HEK293 (cell line): ENCODE measurements around the gene ALDOA.

Source experiments
- BCL11B ChIP-seq: fragments of 450-650 bp; formaldehyde crosslinking; IDR thresholded peaks from 2 replicates; pipeline ENCODE4 v1.5.1; 2016; ENCODE audit warnings: low read depth, missing biosample characterization, missing genetic modification characterization
- EGR2 ChIP-seq: fragments of 450-650 bp; formaldehyde crosslinking; IDR thresholded peaks from 2 replicates; pipeline ENCODE4 v1.5.1; 2016; ENCODE audit warnings: low read depth, missing biosample characterization, missing genetic modification characterization
- PATZ1 ChIP-seq: fragments of 450-650 bp; formaldehyde crosslinking; IDR thresholded peaks from 2 replicates; pipeline ENCODE4 v1.5.1; 2016; ENCODE audit warnings: missing biosample characterization, missing genetic modification characterization
- ZBTB17 ChIP-seq: fragments of 450-650 bp; formaldehyde crosslinking; IDR thresholded peaks from 2 replicates; pipeline ENCODE4 v1.5.1; 2016; ENCODE audit warnings: missing biosample characterization, missing genetic modification characterization
- ZBTB20 ChIP-seq: fragments of 450-650 bp; formaldehyde crosslinking; IDR thresholded peaks from 2 replicates; pipeline ENCODE4 v1.5.1; 2016; ENCODE audit warnings: missing biosample characterization, missing genetic modification characterization
- ZBTB7A ChIP-seq: fragments of 450-650 bp; formaldehyde crosslinking; IDR thresholded peaks from 2 replicates; pipeline ENCODE4 v1.5.1; 2016; ENCODE audit warnings: low read depth, missing biosample characterization, missing genetic modification characterization
- ZFP37 ChIP-seq: fragments of 450-650 bp; formaldehyde crosslinking; IDR thresholded peaks from 2 replicates; pipeline ENCODE4 v1.5.1; 2016; ENCODE audit warnings: missing biosample characterization, missing genetic modification characterization
- ZIC2 ChIP-seq: fragments of 450-650 bp; formaldehyde crosslinking; IDR thresholded peaks from 2 replicates; pipeline ENCODE4 v1.5.1; 2016; ENCODE audit warnings: missing biosample characterization, missing genetic modification characterization
- ZNF175 ChIP-seq: fragments of 450-650 bp; formaldehyde crosslinking; IDR thresholded peaks from 2 replicates; pipeline ENCODE4 v1.5.1; 2016; ENCODE audit warnings: missing biosample characterization, missing genetic modification characterization
- ZNF184 ChIP-seq: fragments of 450-650 bp; IDR thresholded peaks from 2 replicates; pipeline ENCODE4 v1.5.1; 2018; ENCODE audit warnings: missing biosample characterization, mild to moderate bottlenecking, missing genetic modification characterization
- ZNF23 ChIP-seq: fragments of 450-650 bp; formaldehyde crosslinking; IDR thresholded peaks from 2 replicates; pipeline ENCODE4 v1.5.1; 2016; ENCODE audit warnings: missing biosample characterization, missing genetic modification characterization, borderline replicate concordance
- ZNF248 ChIP-seq: fragments of 450-650 bp; formaldehyde crosslinking; IDR thresholded peaks from 2 replicates; pipeline ENCODE4 v1.5.1; 2017; ENCODE audit warnings: missing biosample characterization, missing genetic modification characterization
- ZNF341 ChIP-seq: fragments of 450-650 bp; formaldehyde crosslinking; IDR thresholded peaks from 2 replicates; pipeline ENCODE4; 2016; ENCODE audit warnings: low read depth, missing biosample characterization, missing genetic modification characterization
- ZNF350 ChIP-seq: fragments of 450-650 bp; formaldehyde crosslinking; IDR thresholded peaks from 2 replicates; pipeline ENCODE4 v1.5.0; 2017; ENCODE audit warnings: missing biosample characterization, mild to moderate bottlenecking, missing genetic modification characterization
- ZNF391 ChIP-seq: fragments of 450-650 bp; formaldehyde crosslinking; IDR thresholded peaks from 2 replicates; pipeline ENCODE4 v1.5.1; 2016; ENCODE audit warnings: low read depth, missing biosample characterization, missing genetic modification characterization, borderline replicate concordance
- ZNF426 ChIP-seq: fragments of 450-650 bp; formaldehyde crosslinking; IDR thresholded peaks from 2 replicates; pipeline ENCODE4 v1.5.1; 2017; ENCODE audit warnings: missing biosample characterization, missing genetic modification characterization, mild to moderate bottlenecking, inconsistent platforms, moderate library complexity
- ZNF529 ChIP-seq: fragments of 450-650 bp; formaldehyde crosslinking; IDR thresholded peaks from 2 replicates; pipeline ENCODE4 v1.5.1; 2017; ENCODE audit warnings: missing genetic modification characterization, missing biosample characterization; ENCODE audit not compliant: insufficient replicate concordance
- ZNF548 ChIP-seq: fragments of 450-650 bp; formaldehyde crosslinking; IDR thresholded peaks from 2 replicates; pipeline ENCODE4 v1.5.1; 2016; ENCODE audit warnings: missing biosample characterization, missing genetic modification characterization
- ZNF600 ChIP-seq: fragments of 450-650 bp; formaldehyde crosslinking; IDR thresholded peaks from 2 replicates; pipeline ENCODE4 v1.5.1; 2016; ENCODE audit warnings: missing biosample characterization, missing genetic modification characterization
- ZNF670 ChIP-seq: fragments of 450-650 bp; formaldehyde crosslinking; IDR thresholded peaks from 2 replicates; pipeline ENCODE4 v1.5.1; 2016; ENCODE audit warnings: missing biosample characterization, missing genetic modification characterization, low read depth
- ZNF677 ChIP-seq: fragments of 450-650 bp; IDR thresholded peaks from 2 replicates; pipeline ENCODE4 v1.5.0; 2018; ENCODE audit warnings: missing biosample characterization, mild to moderate bottlenecking, missing genetic modification characterization, moderate library complexity
- ZNF768 ChIP-seq: fragments of 450-650 bp; formaldehyde crosslinking; IDR thresholded peaks from 2 replicates; pipeline ENCODE4 v1.5.1; 2018; ENCODE audit warnings: missing biosample characterization, mild to moderate bottlenecking, missing genetic modification characterization
- TF ChIP-seq, protein P1 (sequence below): fragments of 450-650 bp; formaldehyde crosslinking; IDR thresholded peaks from 2 replicates; pipeline ENCODE4 v1.5.1; 2016; ENCODE audit warnings: missing biosample characterization, missing genetic modification characterization
- TF ChIP-seq, protein P2 (sequence below): fragments of 450-650 bp; formaldehyde crosslinking; IDR thresholded peaks from 2 replicates; pipeline ENCODE4 v1.5.1; 2016; ENCODE audit warnings: missing biosample characterization, missing genetic modification characterization
- TF ChIP-seq, protein P3 (sequence below): fragments of 450-650 bp; formaldehyde crosslinking; IDR thresholded peaks from 2 replicates; pipeline ENCODE4 v1.5.1; 2016; ENCODE audit warnings: missing biosample characterization, missing genetic modification characterization, borderline replicate concordance

Gene ALDOA

DNA sequence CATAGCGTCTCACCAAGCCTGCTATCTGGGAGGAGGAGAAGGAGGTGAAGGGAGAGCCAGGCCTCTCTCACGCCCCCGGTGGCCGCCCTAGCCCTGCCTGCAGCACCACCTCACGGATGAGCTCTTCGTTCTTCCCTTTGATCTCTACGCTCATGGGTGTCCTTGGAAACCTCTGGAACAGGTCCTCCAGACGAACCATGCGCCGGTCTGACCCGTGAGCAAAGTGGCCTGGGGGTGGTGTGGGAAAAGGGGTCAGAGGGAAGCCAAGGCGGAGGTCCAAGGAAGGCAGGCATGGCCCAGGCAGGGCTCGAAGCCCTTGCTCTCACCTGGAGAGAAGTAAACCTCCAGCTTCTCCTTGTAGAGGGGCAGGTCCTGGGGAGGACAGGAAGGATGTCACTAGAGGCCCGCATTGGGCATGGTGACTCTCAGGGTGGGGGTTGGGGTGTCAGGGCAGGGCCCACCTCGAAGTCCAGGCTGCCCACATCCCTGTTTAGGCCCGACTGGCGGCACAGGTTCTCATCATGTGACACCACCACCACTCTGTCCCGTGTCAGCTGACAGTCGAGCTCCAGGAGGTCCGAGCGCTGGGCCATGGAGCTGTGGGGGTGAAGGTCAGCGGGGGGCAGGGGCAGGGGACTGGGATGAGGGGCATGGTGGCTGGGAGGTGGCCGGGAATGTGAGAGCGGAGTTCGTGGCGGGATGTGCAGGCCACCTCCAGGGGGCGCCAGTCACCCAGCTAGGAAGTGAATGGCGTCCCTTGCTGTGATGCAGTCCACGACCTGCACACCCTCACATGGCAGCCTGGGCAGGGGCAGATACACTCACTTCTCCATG is 46.9 kb downstream of the ALDOA start (continued):
- TF ChIP-seq, protein P1, sequence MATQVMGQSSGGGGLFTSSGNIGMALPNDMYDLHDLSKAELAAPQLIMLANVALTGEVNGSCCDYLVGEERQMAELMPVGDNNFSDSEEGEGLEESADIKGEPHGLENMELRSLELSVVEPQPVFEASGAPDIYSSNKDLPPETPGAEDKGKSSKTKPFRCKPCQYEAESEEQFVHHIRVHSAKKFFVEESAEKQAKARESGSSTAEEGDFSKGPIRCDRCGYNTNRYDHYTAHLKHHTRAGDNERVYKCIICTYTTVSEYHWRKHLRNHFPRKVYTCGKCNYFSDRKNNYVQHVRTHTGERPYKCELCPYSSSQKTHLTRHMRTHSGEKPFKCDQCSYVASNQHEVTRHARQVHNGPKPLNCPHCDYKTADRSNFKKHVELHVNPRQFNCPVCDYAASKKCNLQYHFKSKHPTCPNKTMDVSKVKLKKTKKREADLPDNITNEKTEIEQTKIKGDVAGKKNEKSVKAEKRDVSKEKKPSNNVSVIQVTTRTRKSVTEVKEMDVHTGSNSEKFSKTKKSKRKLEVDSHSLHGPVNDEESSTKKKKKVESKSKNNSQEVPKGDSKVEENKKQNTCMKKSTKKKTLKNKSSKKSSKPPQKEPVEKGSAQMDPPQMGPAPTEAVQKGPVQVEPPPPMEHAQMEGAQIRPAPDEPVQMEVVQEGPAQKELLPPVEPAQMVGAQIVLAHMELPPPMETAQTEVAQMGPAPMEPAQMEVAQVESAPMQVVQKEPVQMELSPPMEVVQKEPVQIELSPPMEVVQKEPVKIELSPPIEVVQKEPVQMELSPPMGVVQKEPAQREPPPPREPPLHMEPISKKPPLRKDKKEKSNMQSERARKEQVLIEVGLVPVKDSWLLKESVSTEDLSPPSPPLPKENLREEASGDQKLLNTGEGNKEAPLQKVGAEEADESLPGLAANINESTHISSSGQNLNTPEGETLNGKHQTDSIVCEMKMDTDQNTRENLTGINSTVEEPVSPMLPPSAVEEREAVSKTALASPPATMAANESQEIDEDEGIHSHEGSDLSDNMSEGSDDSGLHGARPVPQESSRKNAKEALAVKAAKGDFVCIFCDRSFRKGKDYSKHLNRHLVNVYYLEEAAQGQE (tag by site-specific recombination): no peak
- TF ChIP-seq ZNF768 (tag by site-specific recombination): no peak
- TF ChIP-seq, protein P2, sequence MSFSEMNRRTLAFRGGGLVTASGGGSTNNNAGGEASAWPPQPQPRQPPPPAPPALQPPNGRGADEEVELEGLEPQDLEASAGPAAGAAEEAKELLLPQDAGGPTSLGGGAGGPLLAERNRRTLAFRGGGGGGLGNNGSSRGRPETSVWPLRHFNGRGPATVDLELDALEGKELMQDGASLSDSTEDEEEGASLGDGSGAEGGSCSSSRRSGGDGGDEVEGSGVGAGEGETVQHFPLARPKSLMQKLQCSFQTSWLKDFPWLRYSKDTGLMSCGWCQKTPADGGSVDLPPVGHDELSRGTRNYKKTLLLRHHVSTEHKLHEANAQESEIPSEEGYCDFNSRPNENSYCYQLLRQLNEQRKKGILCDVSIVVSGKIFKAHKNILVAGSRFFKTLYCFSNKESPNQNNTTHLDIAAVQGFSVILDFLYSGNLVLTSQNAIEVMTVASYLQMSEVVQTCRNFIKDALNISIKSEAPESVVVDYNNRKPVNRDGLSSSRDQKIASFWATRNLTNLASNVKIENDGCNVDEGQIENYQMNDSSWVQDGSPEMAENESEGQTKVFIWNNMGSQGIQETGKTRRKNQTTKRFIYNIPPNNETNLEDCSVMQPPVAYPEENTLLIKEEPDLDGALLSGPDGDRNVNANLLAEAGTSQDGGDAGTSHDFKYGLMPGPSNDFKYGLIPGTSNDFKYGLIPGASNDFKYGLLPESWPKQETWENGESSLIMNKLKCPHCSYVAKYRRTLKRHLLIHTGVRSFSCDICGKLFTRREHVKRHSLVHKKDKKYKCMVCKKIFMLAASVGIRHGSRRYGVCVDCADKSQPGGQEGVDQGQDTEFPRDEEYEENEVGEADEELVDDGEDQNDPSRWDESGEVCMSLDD (tag by site-specific recombination): no peak
- TF ChIP-seq ZBTB7A (tag by site-specific recombination): no peak
- TF ChIP-seq ZNF350 (tag by site-specific recombination): no peak
- no peak for TF ChIP-seq ZIC2
- TF ChIP-seq, protein P3, sequence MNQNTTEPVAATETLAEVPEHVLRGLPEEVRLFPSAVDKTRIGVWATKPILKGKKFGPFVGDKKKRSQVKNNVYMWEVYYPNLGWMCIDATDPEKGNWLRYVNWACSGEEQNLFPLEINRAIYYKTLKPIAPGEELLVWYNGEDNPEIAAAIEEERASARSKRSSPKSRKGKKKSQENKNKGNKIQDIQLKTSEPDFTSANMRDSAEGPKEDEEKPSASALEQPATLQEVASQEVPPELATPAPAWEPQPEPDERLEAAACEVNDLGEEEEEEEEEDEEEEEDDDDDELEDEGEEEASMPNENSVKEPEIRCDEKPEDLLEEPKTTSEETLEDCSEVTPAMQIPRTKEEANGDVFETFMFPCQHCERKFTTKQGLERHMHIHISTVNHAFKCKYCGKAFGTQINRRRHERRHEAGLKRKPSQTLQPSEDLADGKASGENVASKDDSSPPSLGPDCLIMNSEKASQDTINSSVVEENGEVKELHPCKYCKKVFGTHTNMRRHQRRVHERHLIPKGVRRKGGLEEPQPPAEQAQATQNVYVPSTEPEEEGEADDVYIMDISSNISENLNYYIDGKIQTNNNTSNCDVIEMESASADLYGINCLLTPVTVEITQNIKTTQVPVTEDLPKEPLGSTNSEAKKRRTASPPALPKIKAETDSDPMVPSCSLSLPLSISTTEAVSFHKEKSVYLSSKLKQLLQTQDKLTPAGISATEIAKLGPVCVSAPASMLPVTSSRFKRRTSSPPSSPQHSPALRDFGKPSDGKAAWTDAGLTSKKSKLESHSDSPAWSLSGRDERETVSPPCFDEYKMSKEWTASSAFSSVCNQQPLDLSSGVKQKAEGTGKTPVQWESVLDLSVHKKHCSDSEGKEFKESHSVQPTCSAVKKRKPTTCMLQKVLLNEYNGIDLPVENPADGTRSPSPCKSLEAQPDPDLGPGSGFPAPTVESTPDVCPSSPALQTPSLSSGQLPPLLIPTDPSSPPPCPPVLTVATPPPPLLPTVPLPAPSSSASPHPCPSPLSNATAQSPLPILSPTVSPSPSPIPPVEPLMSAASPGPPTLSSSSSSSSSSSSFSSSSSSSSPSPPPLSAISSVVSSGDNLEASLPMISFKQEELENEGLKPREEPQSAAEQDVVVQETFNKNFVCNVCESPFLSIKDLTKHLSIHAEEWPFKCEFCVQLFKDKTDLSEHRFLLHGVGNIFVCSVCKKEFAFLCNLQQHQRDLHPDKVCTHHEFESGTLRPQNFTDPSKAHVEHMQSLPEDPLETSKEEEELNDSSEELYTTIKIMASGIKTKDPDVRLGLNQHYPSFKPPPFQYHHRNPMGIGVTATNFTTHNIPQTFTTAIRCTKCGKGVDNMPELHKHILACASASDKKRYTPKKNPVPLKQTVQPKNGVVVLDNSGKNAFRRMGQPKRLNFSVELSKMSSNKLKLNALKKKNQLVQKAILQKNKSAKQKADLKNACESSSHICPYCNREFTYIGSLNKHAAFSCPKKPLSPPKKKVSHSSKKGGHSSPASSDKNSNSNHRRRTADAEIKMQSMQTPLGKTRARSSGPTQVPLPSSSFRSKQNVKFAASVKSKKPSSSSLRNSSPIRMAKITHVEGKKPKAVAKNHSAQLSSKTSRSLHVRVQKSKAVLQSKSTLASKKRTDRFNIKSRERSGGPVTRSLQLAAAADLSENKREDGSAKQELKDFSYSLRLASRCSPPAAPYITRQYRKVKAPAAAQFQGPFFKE (tag by site-specific recombination): no peak
- no peak for TF ChIP-seq ZNF23
- TF ChIP-seq ZNF341 (tag by site-specific recombination): no peak
- TF ChIP-seq ZNF670: no peak
- 0 out of 2 replicates have a peak, but pooled peaks have one; percentile 20 for TF ChIP-seq ZBTB17 (tag by site-specific recombination)
- no peak for TF ChIP-seq ZFP37 (tag by site-specific recombination)
- no peak for TF ChIP-seq ZNF184 (tag by site-specific recombination)
- no peak for TF ChIP-seq PATZ1
- no peak for TF ChIP-seq ZNF248 (tag by site-specific recombination)
- no peak for TF ChIP-seq ZNF426 (tag by site-specific recombination)
- no peak for TF ChIP-seq ZBTB20
- no peak for TF ChIP-seq ZNF175 (tag by site-specific recombination)
- no peak for TF ChIP-seq ZNF391 (tag by site-specific recombination)
- no peak for TF ChIP-seq ZNF677
- TF ChIP-seq EGR2 (tag by site-specific recombination): no peak
- no peak for TF ChIP-seq ZNF600
- no peak for TF ChIP-seq ZNF548
- TF ChIP-seq BCL11B (tag by site-specific recombination): no peak
- no peak for TF ChIP-seq ZNF529
